GM12878 (cell line): ENCODE results near the gene DEXI. TPM values are rescaled to one million over a fixed set of nuclear protein-coding genes. Genes with fewer than 3 reads are reported as not detected.

Experiments used
- ATAC-seq: fragments of 200-7000 bp; cut with Tn5 transposase; 3 replicates; pipeline ENCODE4 v1.9.1; 2020; ENCODE audit warnings: mild to moderate bottlenecking, moderate library complexity
- BruUV-seq: library from RNA; stranded (reverse); fragments of 400-500 nt; replicated peaks from 2 replicates; lab custom pipeline; 2021; lab: Mats Ljungman, UMichigan
- CTCF ChIA-PET: fragments of 300-600 bp; sonication (Branson Sonifier 250); formaldehyde crosslinking; extraction: SDS; loops from one replicate; lab custom pipeline; 2021; ENCODE audit warnings: inconsistent platforms; lab: Yijun Ruan, JAX
- POLR2A ChIA-PET: fragments of 350-600 bp; formaldehyde crosslinking; extraction: SDS; loops from one replicate; lab custom pipeline; 2021; ENCODE audit warnings: inconsistent platforms; lab: Charles Lee
- RAD21 ChIA-PET: fragments of 300-600 bp; sonication (Branson Sonifier 250); formaldehyde crosslinking; loops from one replicate; lab custom pipeline; 2023; ENCODE audit warnings: antibody characterized with exemption; ENCODE audit not compliant: unreplicated experiment; lab: Charles Lee
- SMC1A ChIA-PET: fragments of 300-600 bp; sonication (Branson Sonifier 250); formaldehyde crosslinking; loops from one replicate; lab custom pipeline; 2023; ENCODE audit not compliant: unreplicated experiment, uncharacterized antibody; lab: Charles Lee
- DNase-seq: peaks from one replicate; pipeline ENCODE4 v3.0.0-alpha.2; 2011; ENCODE audit warnings: low read depth, low spot score
- FAIRE-seq: peaks from 3 replicates; lab custom pipeline; 2011; peaks lifted over from hg19 to GRCh38; lab: Jason Lieb, UNC
- H2AFZ ChIP-seq: 2 replicates; pipeline ENCODE4 v1.6.0; 2011; ENCODE audit warnings: low read depth, low read length, control low read depth; ENCODE audit not compliant: control insufficient read depth
- H3K27ac ChIP-seq: 2 replicates; pipeline ENCODE4 v1.5.1; 2011; ENCODE audit warnings: control low read depth; ENCODE audit not compliant: control insufficient read depth, insufficient read depth
- H3K27me3 ChIP-seq, 2 experiments: replicated peaks in 1 of 2; 2 replicates each; pipeline versions ENCODE4 v1.6.0 to v1.6.1; 2011; ENCODE audit warnings: low read length in 1 of 2; ENCODE audit not compliant: control insufficient read depth in 2 of 2, insufficient read depth in 2 of 2
- H3K36me3 ChIP-seq, 2 experiments: 2 replicates each; pipeline ENCODE4 v1.5.1; 2011; ENCODE audit warnings: low read length in 1 of 2; ENCODE audit not compliant: control insufficient read depth in 2 of 2, insufficient read depth in 2 of 2
- H3K4me1 ChIP-seq: 2 replicates; pipeline ENCODE4 v1.6.1; 2011; ENCODE audit warnings: mild to moderate bottlenecking, low read length, moderate library complexity, mixed read lengths; ENCODE audit not compliant: control insufficient read depth, insufficient read depth
- H3K4me2 ChIP-seq: 2 replicates; pipeline ENCODE4 v1.6.0; 2011; ENCODE audit warnings: control low read depth; ENCODE audit not compliant: control insufficient read depth, insufficient read depth
- H3K4me3 ChIP-seq: fragments of 200-600 bp; sonication (generic); 2 replicates; pipeline ENCODE4 v1.5.1; 2016
- H3K79me2 ChIP-seq: 2 replicates; pipeline ENCODE4 v1.6.0; 2011; ENCODE audit warnings: low read length; ENCODE audit not compliant: control insufficient read depth, insufficient read depth
- H3K9ac ChIP-seq: 2 replicates; pipeline ENCODE4 v1.8.0; 2011; ENCODE audit warnings: low read length, control low read depth, mixed read lengths; ENCODE audit not compliant: control insufficient read depth, insufficient read depth
- H3K9me3 ChIP-seq: replicated peaks from 3 replicates; pipeline ENCODE4 v1.5.1; 2011; ENCODE audit warnings: mild to moderate bottlenecking, low read length; ENCODE audit not compliant: control insufficient read depth, insufficient read depth
- H4K20me1 ChIP-seq: 2 replicates; pipeline ENCODE4 v1.6.0; 2011; ENCODE audit not compliant: control insufficient read depth, insufficient read depth
- ASH2L ChIP-seq: fragments of 300-600, 200-600 bp; sonication (generic); IDR thresholded peaks from 2 replicates; pipeline ENCODE4 v1.6.1; 2017; ENCODE audit warnings: low read depth, mild to moderate bottlenecking, borderline replicate concordance
- ATF2 ChIP-seq: IDR thresholded peaks from 2 replicates; pipeline ENCODE4 v1.6.1; 2012; ENCODE audit warnings: low read length, inconsistent platforms
- BACH1 ChIP-seq: fragments of 450-650 bp; IDR thresholded peaks from 2 replicates; pipeline ENCODE4 v1.6.1; 2017; ENCODE audit warnings: mild to moderate bottlenecking, borderline replicate concordance
- BHLHE40 ChIP-seq, 2 experiments: fragments of 450-650 bp in 1 of 2; IDR thresholded peaks; 2 replicates each; pipeline ENCODE4 v1.6.1; 2011 to 2017; ENCODE audit warnings: low read depth in 2 of 2, borderline replicate concordance in 1 of 2, improper control_type of control experiment in 1 of 2, low read length in 1 of 2, mild to moderate bottlenecking in 1 of 2
- CBX5 ChIP-seq: sonication (generic); IDR thresholded peaks from 2 replicates; pipeline ENCODE4 v1.6.1; 2016; ENCODE audit warnings: low read depth, moderate library complexity, mild to moderate bottlenecking, inconsistent platforms
- CEBPB ChIP-seq, 2 experiments: fragments of 150-350 bp in 1 of 2; IDR thresholded peaks; 2 replicates each; pipeline ENCODE4 v1.6.1; 2012 to 2014; ENCODE audit warnings: low read depth in 2 of 2, low read length in 2 of 2, borderline replicate concordance in 1 of 2, inconsistent platforms in 1 of 2
- JUND ChIP-seq: IDR thresholded peaks from 2 replicates; pipeline ENCODE4 v1.6.1; 2012; ENCODE audit warnings: low read depth, mild to moderate bottlenecking, low read length, improper control_type of control experiment, moderate library complexity
- MTA3 ChIP-seq: IDR thresholded peaks from 2 replicates; pipeline ENCODE4 v1.6.1; 2012; ENCODE audit warnings: low read length, inconsistent platforms, borderline replicate concordance
- NBN ChIP-seq: fragments of 450-650 bp; IDR thresholded peaks from 2 replicates; pipeline ENCODE4 v1.6.1; 2016
- NKRF ChIP-seq: fragments of 450-650 bp; conservative IDR thresholded peaks from 2 replicates; pipeline ENCODE4 v1.6.1; 2017; ENCODE audit warnings: mild to moderate bottlenecking, moderate library complexity
- RCOR1 ChIP-seq: conservative IDR thresholded peaks from 2 replicates; pipeline ENCODE4 v1.6.1; 2012; ENCODE audit warnings: low read depth, low read length, improper control_type of control experiment
- SUZ12 ChIP-seq: fragments of 200-600 bp; sonication (generic); IDR thresholded peaks from one replicate; pipeline ENCODE4 v1.6.1; 2018; ENCODE audit warnings: antibody characterized with exemption, mild to moderate bottlenecking; ENCODE audit not compliant: unreplicated experiment
- ZNF384 ChIP-seq: IDR thresholded peaks from 2 replicates; pipeline ENCODE4 v1.6.1; 2012; ENCODE audit warnings: low read depth, mild to moderate bottlenecking, low read length, improper control_type of control experiment, borderline replicate concordance
- WGBS: methylation state at CpG from one replicate; pipeline ENCODE4 v1.1.6; 2016; ENCODE audit warnings: low lambda C conversion rate; ENCODE audit not compliant: insufficient replicate concordance, insufficient coverage; ENCODE audit errors: missing lambda C conversion rate; 5-methylcytosine and 5-hydroxymethylcytosine counted together
- in situ Hi-C: fragments of 300-500 bp; cut with MboI; formaldehyde crosslinking; loops from 9 replicates; pipeline ENCODE4 v1.14.3; 2018; ENCODE audit warnings: mixed read lengths
- intact Hi-C: fragments of 100-400 bp; cut with micrococcal nuclease; formaldehyde crosslinking; loops from one replicate; pipeline ENCODE4 v1.14.2; 2022; ENCODE audit not compliant: unreplicated experiment
- polyA plus RNA-seq, 11 experiments: library from polyadenylated mRNA; depleted of rRNA in 4 of 11; unstranded in 6 of 11; stranded (reverse) in 5 of 11; fragments of >200 nt; fragmentation: Nextera tagmentation in 4 of 11; fragmentation: Illumina TruSeq in 1 of 11; extraction: Ambion mirVana in 4 of 11; extraction: Trizol in 1 of 11; gene quantifications; 1 replicate in 1 of 11; 2 replicates in 10 of 11; pipeline versions ENCODE4 v1.2.1 to v1.2.3, GENCODE V29; 2011 to 2016; ENCODE audit warnings: inconsistent platforms in 2 of 11, missing spikeins in 2 of 11, low read depth in 1 of 11
- total RNA-seq, 4 experiments: library from RNA; depleted of rRNA in 3 of 4; stranded (reverse); fragments of >200 nt in 3 of 4; fragmentation: Illumina TruSeq in 1 of 4; extraction: Trizol in 1 of 4; gene quantifications; 2 replicates each; pipeline versions ENCODE4 v1.2.1 to v1.2.3, GENCODE V29; 2013 to 2021

The DEXI gene
- total and polyA plus RNA-seq, 10 of the 15 experiments (the other 5 are each of a cell fraction or from before 2014, with no cell fraction given): 1.4 to 26.3 (median 18.4) TPM

GRCh38 chr16:10907757-10908045 lies 34.6 kb downstream of the DEXI start:
- in situ Hi-C loops (no loop called here), intact Hi-C loops (no loop called here)
- ATAC-seq (no peak), FAIRE-seq (no peak), DNase-seq (no peak)
- 96% methylated on average over 13 of the region's 21 CpGs for WGBS
- RAD21 ChIA-PET: no interaction called here
- Histone ChIP-seq H3K9ac (no peak overlapping the region), H3K79me2 (no peaks in the 10 kb centered on the region; the same call in 1 of the 2 replicates), H3K4me2 (no peak overlapping the region), H3K4me3 (no peak overlapping the region), H3K9me3 (peaks cover 4% of the 10 kb centered on the region; the same call in 1 of the 3 replicates), H4K20me1 (no peaks in the 10 kb centered on the region; the same call in 1 of the 2 replicates), H3K27ac (no peak overlapping the region), H3K36me3 (peaks cover 43 to 64% of the 10 kb centered on the region in 2 experiments), H2AFZ (no peak overlapping the region), H3K4me1 (peaks cover 8% of the 10 kb centered on the region), H3K27me3 (no peaks in the 10 kb centered on the region)
- TF ChIP-seq NKRF (no peak), SUZ12 (no peak), JUND (no peak), BHLHE40 (IDR thresholded peaks at IDR 0.05; ENCODE audit: borderline replicate concordance in 1 of 2, low read depth in 2 of 2, low read length in 1 of 2) (no peak), NBN (no peak), ZNF384 (no peak), CEBPB (IDR thresholded peaks at IDR 0.05; ENCODE audit: borderline replicate concordance in 1 of 2, low read depth in 2 of 2, low read length in 2 of 2) (no peak), RCOR1 (no peak), MTA3 (no peak), ASH2L (no peak), CBX5 (no peak), ATF2 (no peak), BACH1 (no peak)
- CTCF ChIA-PET: no interaction called here
- BruUV-seq: no TSS peak
- SMC1A ChIA-PET: interaction anchor here (1.1 to 6.3 kb wide), 2 partner anchors 17 to 163 kb away, joined by 5 to 49 read pairs; no protein-coding TSS in a partner anchor
- POLR2A ChIA-PET: no interaction called here
